Heart left ventricle (tissue), 16 donors: ENCODE measurements around the gene SLC47A2. TPM values are rescaled to one million over a fixed set of nuclear protein-coding genes. Genes with fewer than 3 reads are reported as not detected.

Source experiments
- ATAC-seq, 4 donors: fragments of 200-7000 bp; cut with Tn5 transposase; one replicate each; pipeline ENCODE4 v1.9.1; 2020 to 2022; ENCODE audit warnings: moderate library complexity in 4 of 4, mild to moderate bottlenecking in 3 of 4, moderate number of reproducible peaks in 1 of 4
- DNase-seq, 5 donors: peaks; one replicate each; pipeline ENCODE4 v3.0.0-alpha.2; 2020
- H3K27ac ChIP-seq, 12 donors: fragments of 200-600 bp; sonication (generic) in 4 of 12; one replicate each; pipeline versions ENCODE4 v1.5.0 to v1.8.0; 2016 to 2022; ENCODE audit warnings: mild to moderate bottlenecking in 2 of 12
- H3K27me3 ChIP-seq, 9 donors: fragments of 200-600 bp; sonication (generic) in 2 of 9; one replicate each; pipeline versions ENCODE4 v1.5.1 to v1.8.0; 2016 to 2022; ENCODE audit warnings: mild to moderate bottlenecking in 3 of 9
- H3K36me3 ChIP-seq, 9 donors: fragments of 200-600 bp; sonication (generic) in 2 of 9; one replicate each; pipeline versions ENCODE4 v1.5.0 to v1.8.0; 2018 to 2022; ENCODE audit warnings: mild to moderate bottlenecking in 2 of 9
- H3K4me1 ChIP-seq, 12 donors: fragments of 200-600 bp; sonication (generic) in 4 of 12; one replicate each; pipeline versions ENCODE4 v1.5.0 to v1.8.0; 2016 to 2022; ENCODE audit warnings: mild to moderate bottlenecking in 3 of 12
- H3K4me3 ChIP-seq, 12 donors: fragments of 200-600 bp; sonication (generic) in 4 of 12; one replicate each; pipeline versions ENCODE4 v1.5.0 to v1.8.0; 2017 to 2022; ENCODE audit warnings: mild to moderate bottlenecking in 9 of 12, moderate library complexity in 4 of 12
- H3K9me3 ChIP-seq, 12 donors: fragments of 200-600 bp; sonication (generic) in 4 of 12; one replicate each; pipeline versions ENCODE4 v1.5.0 to v1.8.0; 2016 to 2022; ENCODE audit warnings: mild to moderate bottlenecking in 1 of 12
- POLR2A ChIP-seq, 2 donors: fragments of 450-650 bp; IDR thresholded peaks; one replicate each; pipeline ENCODE4 v1.6.1; 2017; ENCODE audit warnings: antibody characterized with exemption in 2 of 2, mild to moderate bottlenecking in 2 of 2, moderate library complexity in 2 of 2
- WGBS, 4 donors: extraction: QIAGEN DNeasy Blood & Tissue Kit in 2 of 4; methylation state at CpG; one replicate each; pipeline versions ENCODE4 v1.1.5 to v1.1.7; 2013 to 2018; 5-methylcytosine and 5-hydroxymethylcytosine counted together
- intact Hi-C, 10 donors: fragments of 100-400 bp; cut with DNase I; formaldehyde crosslinking; loops; one replicate each; pipeline versions ENCODE4 v1.11.1 to v1.14.2; 2022
- polyA plus RNA-seq, 2 donors: library from polyadenylated mRNA; stranded (reverse); fragments of 200-250 nt; gene quantifications; one replicate each; pipeline ENCODE4 v1.2.3, GENCODE V29; 2013
- total RNA-seq, 9 donors: library from RNA; depleted of rRNA in 2 of 9; stranded (reverse); fragments of >200 nt in 2 of 9; fragmentation: NEBNext Ultra II Directional in 3 of 9; extraction: Animal tissue kit (Norgen Biotek cat#: 25700) in 3 of 9; gene quantifications; one replicate each; pipeline versions ENCODE4 v1.1.0 to v1.2.4, GENCODE V29; 2016 to 2023
- TF ChIP-seq, protein P1 (sequence below), 12 donors: fragments of 200-600 bp; sonication (generic) in 4 of 12; IDR thresholded peaks; one replicate each; pipeline versions ENCODE4 v1.5.0 to v1.8.0; 2018 to 2022; ENCODE audit warnings: antibody characterized with exemption in 12 of 12, mild to moderate bottlenecking in 5 of 12
- donor health status: ischemic (EF 13 %, LVEDD 7.1; RV severe dilation, severe dysfunction).
- donor health status: healthy with polysubstance abuse.
- donor health status: DM: no; HTN: yes; CAD: no.
- donor health status: DM: no; HTN: no; CAD: no.
- donor health status: ischemic (EF 25% LVEDD 6.9; RV normal size, moderate dysfunction).
- donor health status: ischemic (EF 25% LVEDD 5.7; RV mildly dilated, moderate dysfunction).
- donor health status: healthy.
- donor health status: DM: yes; HTN: yes; CAD: no.
- donor health status: ischemic (EF 35%, LVEDD 5.7; RV mildly dilated, moderate dysfunction).
- donor health status: nonischemic (EF 11% LVEDD 7.7; RV severe dilation, severe dysfunction).
- donor health status: DM: yes; HTN: yes; CAD: no.
- donor health status: PGD.
- donor health status: ischemic (EF 29% LVEDD 5.4; RV normal size, mild dysfunction).
- donor health status: nonischemic (EF 23%, LVEDD 6.1; RV moderate dilation, normal function).

SLC47A2 gene
- total and polyA plus RNA-seq, 11 donors = 0.32 TPM; not detected in 10

DNA sequence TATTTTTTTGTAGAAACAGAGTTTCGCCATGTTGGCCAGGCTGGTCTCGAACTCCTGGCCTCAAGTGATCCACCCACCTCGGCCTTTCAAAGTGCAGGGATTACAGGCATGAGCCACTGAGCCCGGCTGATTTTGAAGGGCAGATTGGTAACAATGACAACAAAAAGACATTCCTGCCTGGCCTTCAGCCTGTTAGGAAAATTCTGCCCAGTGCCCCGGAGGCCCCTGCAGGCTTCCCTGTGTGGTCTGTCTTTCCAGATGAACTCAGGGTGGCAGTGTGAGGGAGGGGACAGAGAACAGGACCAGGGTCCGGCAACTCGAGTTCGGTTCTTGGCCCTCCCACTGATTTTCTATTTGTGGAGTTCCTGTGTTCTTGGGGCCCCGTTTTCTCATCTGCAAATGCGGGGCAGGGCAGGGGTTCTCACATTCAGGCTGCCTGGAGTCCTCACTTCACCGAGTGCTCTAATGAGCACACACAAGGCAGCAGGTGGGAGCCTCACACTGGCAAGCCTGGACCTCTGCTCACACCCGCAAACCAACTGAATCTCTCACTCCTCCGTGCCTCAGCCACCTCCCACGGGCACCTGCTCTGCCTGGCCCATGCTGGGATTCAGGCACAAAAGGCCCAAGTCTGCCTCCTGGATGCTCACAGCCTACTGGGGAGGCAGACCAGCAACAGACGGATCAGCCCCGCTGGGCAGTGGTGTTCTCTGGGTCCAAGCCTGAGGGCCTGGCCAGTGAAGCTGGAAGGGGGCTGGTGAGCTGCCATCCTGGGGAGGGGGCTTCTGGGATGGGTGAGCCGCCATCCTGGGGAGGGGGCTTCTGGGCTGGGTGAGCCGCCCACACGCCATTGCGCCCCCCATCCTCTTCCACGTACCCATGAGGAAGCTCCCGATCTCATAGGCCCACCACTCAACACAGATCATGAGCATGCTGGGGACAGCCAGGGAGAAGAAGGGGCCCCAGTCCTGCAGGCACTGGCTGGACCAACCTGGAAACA, 10.3 kb downstream of the SLC47A2 start:
- Histone ChIP-seq H3K27ac (no peak overlapping the region), H3K36me3 (no peaks in the 10 kb centered on the region), H3K27me3 (no peaks in the 10 kb centered on the region), H3K9me3 (no peaks in the 10 kb centered on the region), H3K4me3 (no peak overlapping the region), H3K4me1 (peaks cover 0 to 23% (median 10%) of the 10 kb centered on the region in 12 donors)
- WGBS, 4 donors = 83 to 90% (median 85%) methylated on average over 20 to 22 of the region's 22 CpGs
- DNase-seq = no peak
- ATAC-seq = no peak
- no peak for TF ChIP-seq POLR2A (IDR thresholded peaks at IDR 0.05)
- intact Hi-C loops = loop anchor here in 3 of 10 donors (5.0 to 10.0 kb wide), 3 partner anchors 46 to 59 kb away; no protein-coding TSS in a partner anchor

DNA sequence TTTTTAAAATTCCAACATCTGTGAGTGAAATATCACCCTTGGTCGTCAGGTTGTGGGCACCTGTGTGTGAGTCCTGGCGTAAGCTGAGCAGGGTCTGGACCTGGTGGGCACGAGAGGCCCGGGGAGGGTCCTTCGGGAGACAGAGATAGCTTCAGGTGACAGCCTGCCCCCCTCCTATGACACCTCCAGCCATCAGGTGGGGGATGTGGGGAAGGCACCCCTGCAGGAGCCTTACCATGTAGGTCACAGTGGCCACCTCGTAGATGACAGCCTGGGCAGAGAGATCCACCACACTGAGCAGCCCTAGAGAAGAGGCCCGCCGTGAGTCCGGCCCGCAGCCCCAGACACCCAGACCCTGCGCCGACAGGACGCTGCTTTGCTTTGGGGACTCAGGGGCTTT, 11.2 kb downstream of the SLC47A2 start:
- Histone ChIP-seq H3K4me1 (peaks cover 0 to 23% (median 10%) of the 10 kb centered on the region in 12 donors), H3K27ac (no peak overlapping the region), H3K36me3 (no peaks in the 10 kb centered on the region), H3K9me3 (no peaks in the 10 kb centered on the region), H3K4me3 (no peak overlapping the region), H3K27me3 (no peaks in the 10 kb centered on the region)
- ATAC-seq (no peak), DNase-seq (no peak)
- no peak for TF ChIP-seq POLR2A (IDR thresholded peaks at IDR 0.05)
- TF ChIP-seq, protein P1, sequence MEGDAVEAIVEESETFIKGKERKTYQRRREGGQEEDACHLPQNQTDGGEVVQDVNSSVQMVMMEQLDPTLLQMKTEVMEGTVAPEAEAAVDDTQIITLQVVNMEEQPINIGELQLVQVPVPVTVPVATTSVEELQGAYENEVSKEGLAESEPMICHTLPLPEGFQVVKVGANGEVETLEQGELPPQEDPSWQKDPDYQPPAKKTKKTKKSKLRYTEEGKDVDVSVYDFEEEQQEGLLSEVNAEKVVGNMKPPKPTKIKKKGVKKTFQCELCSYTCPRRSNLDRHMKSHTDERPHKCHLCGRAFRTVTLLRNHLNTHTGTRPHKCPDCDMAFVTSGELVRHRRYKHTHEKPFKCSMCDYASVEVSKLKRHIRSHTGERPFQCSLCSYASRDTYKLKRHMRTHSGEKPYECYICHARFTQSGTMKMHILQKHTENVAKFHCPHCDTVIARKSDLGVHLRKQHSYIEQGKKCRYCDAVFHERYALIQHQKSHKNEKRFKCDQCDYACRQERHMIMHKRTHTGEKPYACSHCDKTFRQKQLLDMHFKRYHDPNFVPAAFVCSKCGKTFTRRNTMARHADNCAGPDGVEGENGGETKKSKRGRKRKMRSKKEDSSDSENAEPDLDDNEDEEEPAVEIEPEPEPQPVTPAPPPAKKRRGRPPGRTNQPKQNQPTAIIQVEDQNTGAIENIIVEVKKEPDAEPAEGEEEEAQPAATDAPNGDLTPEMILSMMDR (IDR thresholded peaks at IDR 0.05) = no peak
- WGBS, 4 donors = 85 to 92% (median 87%) methylated on average over 13 of the region's 13 CpGs
- intact Hi-C loops = loop anchor here in 3 of 10 donors (5.0 to 10.0 kb wide), 3 partner anchors 47 to 60 kb away; no protein-coding TSS in a partner anchor

GRCh38 chr17:19703828-19704613, 12.4 kb downstream of the SLC47A2 start:
- DNase-seq (no peak), ATAC-seq (peak; percentile 33 to 70 (median 60))
- peaks cover 0 to 23% (median 10%) of the 10 kb centered on the region in 12 donors for H3K4me1 ChIP-seq
- no peak overlapping the region for H3K4me3 ChIP-seq
- no peaks in the 10 kb centered on the region for H3K36me3 ChIP-seq
- WGBS, 4 donors = 54 to 60% (median 57%) methylated on average over 9 to 17 of the region's 17 CpGs
- H3K27ac ChIP-seq = peak overlapping the region in 11 of 12 donors; percentile 25 to 72 (median 56)
- TF ChIP-seq, protein P1 (IDR thresholded peaks at IDR 0.05) = peak in 1 of 12 donors; percentile 8
- TF ChIP-seq POLR2A (IDR thresholded peaks at IDR 0.05) = no peak
- no peaks in the 10 kb centered on the region for H3K27me3 ChIP-seq
- intact Hi-C loops = loop anchor here in 2 of 10 donors (10.0 kb wide), 2 partner anchors 51 to 61 kb away; no protein-coding TSS in a partner anchor
- no peaks in the 10 kb centered on the region for H3K9me3 ChIP-seq

GRCh38 chr17:19703106-19703827, 13.1 kb downstream of the SLC47A2 start:
- H3K27ac ChIP-seq = peak overlapping the region in 11 of 12 donors; percentile 25 to 72 (median 56)
- WGBS, 4 donors = 54 to 64% (median 58%) methylated on average over 9 to 10 of the region's 10 CpGs
- no peaks in the 10 kb centered on the region for H3K36me3 ChIP-seq
- intact Hi-C loops = loop anchor here in 2 of 10 donors (10.0 kb wide), 2 partner anchors 52 to 62 kb away; no protein-coding TSS in a partner anchor
- no peaks in the 10 kb centered on the region for H3K27me3 ChIP-seq
- H3K4me1 ChIP-seq = peaks cover 0 to 23% (median 10%) of the 10 kb centered on the region in 12 donors
- ATAC-seq = peak; percentile 35 to 75 (median 58)
- no peaks in the 10 kb centered on the region for H3K9me3 ChIP-seq
- no peak for DNase-seq
- TF ChIP-seq, protein P1 (IDR thresholded peaks at IDR 0.05) = no peak
- TF ChIP-seq POLR2A (IDR thresholded peaks at IDR 0.05) = no peak
- H3K4me3 ChIP-seq = no peak overlapping the region
